ENCODE data around the gene KIF3C. TPM values are rescaled to one million over a fixed set of nuclear protein-coding genes. Genes with fewer than 3 reads are reported as not detected.

KIF3C gene
- total and polyA plus RNA-seq, 2 of the 8 experiments (the other 6 are each of a cell fraction or from before 2014, with no cell fraction given): 13.4 to 58.1 TPM

DNA sequence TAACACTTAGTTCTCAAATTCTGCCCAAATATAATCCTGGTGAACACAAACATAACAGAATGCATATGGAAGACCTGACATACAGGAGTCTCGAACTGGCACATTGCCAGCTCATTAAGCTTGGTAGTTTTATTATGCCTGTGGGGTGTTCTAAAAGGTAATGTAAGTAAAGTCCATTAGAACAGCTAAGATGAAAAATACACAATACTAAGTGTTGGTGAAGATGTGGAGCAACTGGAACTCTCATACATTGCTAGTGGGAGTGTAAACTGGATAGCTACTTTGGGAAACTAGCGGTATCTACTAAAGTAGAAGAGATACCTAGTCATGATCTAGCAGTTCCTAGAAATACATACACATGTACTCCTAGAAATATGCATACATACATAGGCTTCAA lies 27.3 kb upstream of the KIF3C start:
- Histone ChIP-seq H3K4me2 (ENCODE audit: insufficient read depth in 1 of 2, low read depth in 2 of 2, low read length in 2 of 2) (no peak overlapping the region), H3K14ac (ENCODE audit: insufficient read length) (no peak overlapping the region), H3K4me3 (ENCODE audit: extremely low read depth in 1 of 4, insufficient read depth in 2 of 4, low read depth in 3 of 4, low read length in 4 of 4) (no peak overlapping the region), H2BK12ac (ENCODE audit: low read depth, low read length) (no peak overlapping the region), H3K9ac (replicated peaks in 1 of 4; ENCODE audit: extremely low read depth in 1 of 4, low read depth in 3 of 4, low read length in 3 of 4) (no peak overlapping the region), H2BK20ac (ENCODE audit: low read length) (no peak overlapping the region), H2BK120ac (replicated peaks; ENCODE audit: low read depth, low read length) (no peak overlapping the region), H3K56ac (replicated peaks; ENCODE audit: insufficient read length, low read depth, low read length) (no peak overlapping the region), H3K27me3 (replicated peaks in 1 of 4; ENCODE audit: control insufficient read depth in 3 of 4, extremely low read depth in 1 of 4, insufficient read depth in 3 of 4, low read length in 3 of 4) (no peaks in the 10 kb centered on the region), H3K23me2 (ENCODE audit: low read depth, low read length) (no peaks in the 10 kb centered on the region; the same call in 1 of the 2 replicates), H3K79me2 (ENCODE audit: control insufficient read depth in 1 of 2, insufficient read depth in 2 of 2, low read length in 2 of 2) (no peaks in the 10 kb centered on the region), H3K36me3 (ENCODE audit: control insufficient read depth in 2 of 4, insufficient read depth in 4 of 4, low read length in 3 of 4) (no peaks in the 10 kb centered on the region), H4K5ac (ENCODE audit: insufficient read length, low read depth, low read length) (no peak overlapping the region), H3K4ac (replicated peaks; ENCODE audit: insufficient read length, low read depth, low read length) (no peak overlapping the region), H3K18ac (ENCODE audit: extremely low read depth, low read length) (no peak overlapping the region), H4K91ac (replicated peaks; ENCODE audit: insufficient read length, low read length) (no peak overlapping the region), H3K4me1 (replicated peaks in 1 of 4; ENCODE audit: control insufficient read depth in 3 of 4, insufficient read depth in 4 of 4, low read length in 3 of 4) (peaks cover 3 to 8% (median 4%) of the 10 kb centered on the region in 4 experiments; a peak in 4 of 7 replicates), H2AFZ (ENCODE audit: low read length) (no peak overlapping the region), H3K27ac (ENCODE audit: low read depth, low read length) (no peak overlapping the region), H3K23ac (ENCODE audit: insufficient read length) (no peak overlapping the region), H2BK5ac (ENCODE audit: low read depth, low read length) (no peak overlapping the region), H4K20me1 (replicated peaks in 1 of 2; ENCODE audit: control insufficient read depth in 1 of 2, insufficient read depth in 2 of 2, low read length in 2 of 2) (no peaks in the 10 kb centered on the region), H2BK15ac (ENCODE audit: low read length) (no peak overlapping the region), H2AK5ac (ENCODE audit: low read depth, low read length) (no peak overlapping the region), H4K8ac (ENCODE audit: extremely low read depth, insufficient read depth, low read length) (no peak overlapping the region), H3K79me1 (ENCODE audit: low read depth, low read length) (no peaks in the 10 kb centered on the region), H3K9me3 (ENCODE audit: insufficient read depth in 2 of 2, low read depth in 1 of 2, low read length in 1 of 2) (no peaks in the 10 kb centered on the region)
- no peak for FAIRE-seq
- ChIA-PET POLR2A (ENCODE audit: partially characterized antibody) (interaction anchor here (1.0 to 3.7 kb wide), 2 partner anchors 25 to 60 kb away, joined by 4 to 16 read pairs; partner anchors contain the start of gene RAB10), CTCF (ENCODE audit: partially characterized antibody) (interaction anchor here (1.5 to 2.0 kb wide), 3 partner anchors 10 to 22 kb away, joined by 4 to 7 read pairs (median 6); no protein-coding TSS in a partner anchor)
- WGBS, 2 experiments (ENCODE audit: extremely low coverage in 1 of 2, insufficient coverage in 1 of 2, insufficient read length in 1 of 2, insufficient replicate concordance in 2 of 2, low coverage in 1 of 2, low lambda C conversion rate in 2 of 2, missing lambda C conversion rate in 1 of 2): 96% methylated on average over 2 of the region's 2 CpGs; no CpG with 5 or more reads in 1 of the 2 experiments
- DNase-seq (ENCODE audit: low read depth in 1 of 2, low spot score in 2 of 2): no peak
- TF ChIP-seq, protein P1, sequence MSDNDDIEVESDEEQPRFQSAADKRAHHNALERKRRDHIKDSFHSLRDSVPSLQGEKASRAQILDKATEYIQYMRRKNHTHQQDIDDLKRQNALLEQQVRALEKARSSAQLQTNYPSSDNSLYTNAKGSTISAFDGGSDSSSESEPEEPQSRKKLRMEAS (IDR thresholded peaks at IDR 0.05): no peak
- TF ChIP-seq SRF (IDR thresholded peaks at IDR 0.05; ENCODE audit: low read depth, low read length) (no peak), SUZ12 (IDR thresholded peaks at IDR 0.05; ENCODE audit: low read length) (no peak), PHF8 (conservative IDR thresholded peaks at IDR 0.05; ENCODE audit: low read depth, low read length) (no peak), BCL11A (IDR thresholded peaks at IDR 0.05; ENCODE audit: low read depth in 2 of 2, low read length in 2 of 2) (no peak), EGR1 (IDR thresholded peaks at IDR 0.05; ENCODE audit: borderline replicate concordance, low read depth, low read length) (no peak), POLR2AphosphoS5 (IDR thresholded peaks at IDR 0.05; ENCODE audit: low read depth, low read length) (no peak), RXRA (IDR thresholded peaks at IDR 0.05; ENCODE audit: insufficient read depth, low read depth, low read length) (no peak), JUND (IDR thresholded peaks at IDR 0.05; ENCODE audit: low read length) (no peak), BRCA1 (IDR thresholded peaks at IDR 0.05; ENCODE audit: low read depth, low read length) (no peak), GTF2F1 (IDR thresholded peaks at IDR 0.05; ENCODE audit: borderline replicate concordance, low read depth, low read length) (no peak), TBP (IDR thresholded peaks at IDR 0.05; ENCODE audit: low read depth, low read length) (no peak), SP2 (IDR thresholded peaks at IDR 0.05; ENCODE audit: low read length) (no peak), KDM5A (IDR thresholded peaks at IDR 0.05; ENCODE audit: low read length) (no peak)

Data from H1 (cell line).